Stimulated activated CD4-positive, alpha-beta T cell treated with anti-CD3 and anti-CD28 coated beads, Interleukin-4, amount 100 ng/mL, for 24 hours (primary cell): ENCODE measurements around the gene CRELD2.

Experiments
- DNase-seq: peaks from one replicate; pipeline ENCODE4 v3.0.0-alpha.2; 2020

CRELD2 gene

DNA sequence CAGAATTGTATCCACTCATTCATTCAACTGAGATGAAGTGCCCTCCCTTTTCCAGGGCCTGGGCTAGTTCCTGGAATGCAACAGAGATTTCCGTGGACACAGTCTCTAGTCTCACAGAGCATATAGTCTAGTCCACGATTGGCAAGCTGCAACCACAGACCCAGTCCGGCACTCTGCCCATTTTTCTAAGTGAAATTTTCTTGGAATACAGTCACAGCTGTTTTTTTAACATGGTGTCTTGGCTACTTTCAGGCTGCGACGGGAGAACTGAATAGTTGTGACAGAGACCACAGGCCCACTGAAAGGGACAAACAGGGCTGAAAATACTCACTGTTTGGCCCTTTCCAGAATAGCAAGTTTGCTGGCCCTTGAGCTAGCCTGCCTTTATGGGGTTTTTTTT, 29.4 kb upstream of the CRELD2 start:
- no peak for DNase-seq

DNA sequence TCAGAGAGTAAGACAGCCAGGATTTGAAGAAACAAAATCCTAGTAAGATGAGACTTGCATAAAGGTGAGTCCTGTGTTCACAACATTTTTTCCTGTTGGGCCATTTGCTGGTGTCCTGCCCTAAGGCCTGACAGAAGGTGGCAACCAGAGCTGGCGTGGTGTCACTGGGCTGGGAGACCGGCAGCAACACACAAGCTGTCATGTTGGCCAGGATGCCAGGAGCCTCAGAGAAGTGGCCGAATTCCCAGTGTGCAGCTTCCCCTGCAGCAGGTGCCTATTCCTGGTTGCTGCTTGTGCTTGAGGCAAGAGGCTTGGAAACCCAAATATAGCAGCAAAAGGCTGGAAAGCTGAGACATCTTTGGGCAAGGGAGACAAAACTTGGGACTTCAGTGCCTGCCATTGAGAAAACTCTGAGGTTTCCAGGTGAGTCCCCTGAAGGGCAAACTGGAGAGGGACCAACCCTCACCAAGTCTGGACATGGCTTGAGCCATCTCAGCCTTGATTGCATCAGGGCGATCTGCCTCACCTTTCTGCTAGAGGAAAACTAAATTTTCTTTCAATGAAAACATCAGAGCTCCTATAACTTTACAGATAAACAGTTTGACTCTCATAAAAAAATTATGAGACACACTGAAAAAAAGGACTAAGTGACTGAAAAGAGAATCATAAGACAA, 26.1 kb upstream of the CRELD2 start:
- DNase-seq, result no peak

DNA sequence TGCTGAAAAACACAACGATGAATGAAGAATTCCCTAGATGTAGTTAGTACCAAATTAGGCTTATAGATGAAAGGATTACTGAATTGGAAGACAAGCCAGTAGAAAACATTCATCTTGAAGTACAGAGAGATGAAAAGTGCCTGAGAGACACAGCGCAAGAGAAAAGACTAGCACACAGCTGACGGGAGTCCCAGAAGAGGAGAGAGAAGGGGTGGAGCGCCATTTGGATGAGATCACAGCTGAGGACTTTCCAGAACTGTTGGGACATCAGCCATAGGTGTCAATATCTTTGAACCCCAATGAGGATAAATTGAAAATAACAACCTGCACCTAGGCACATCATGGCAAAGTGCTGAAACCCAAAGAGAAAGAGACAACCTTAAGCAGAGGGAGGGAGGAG, 25.4 kb upstream of the CRELD2 start:
- no peak for DNase-seq

DNA sequence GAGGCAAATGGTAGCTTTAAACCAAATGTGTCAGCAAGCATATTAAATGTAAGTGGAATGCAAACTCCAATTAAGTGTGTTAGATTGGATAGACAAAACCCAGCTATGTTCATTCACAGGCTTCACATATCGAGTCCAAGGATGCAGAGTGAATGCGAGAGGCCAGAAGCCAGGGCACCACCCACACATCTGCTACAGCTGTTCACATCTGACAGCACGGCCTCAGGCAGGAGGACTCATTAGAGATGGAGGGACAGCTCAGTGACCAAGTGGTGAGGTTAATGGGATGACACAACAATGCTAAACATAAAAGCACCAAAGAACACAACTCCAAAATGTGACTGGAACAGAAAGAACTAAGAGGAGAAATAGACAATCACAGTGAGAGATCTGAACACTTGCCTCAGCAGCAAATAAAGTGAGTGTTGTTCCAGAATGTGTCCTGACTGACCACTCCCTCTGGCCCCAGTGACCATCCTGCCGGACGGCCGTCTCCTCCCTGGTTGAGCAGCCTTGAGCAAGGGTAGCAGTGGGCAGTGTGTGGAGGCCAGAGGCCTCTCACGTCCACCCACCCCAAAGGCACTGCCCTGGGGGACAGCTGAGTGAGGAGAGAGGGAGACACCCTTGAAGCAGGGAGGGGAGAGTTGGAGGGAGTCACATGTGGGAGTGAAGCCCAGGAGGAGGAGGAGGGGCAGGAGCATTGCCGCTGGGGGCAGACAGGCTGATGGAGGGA, 23.9 kb upstream of the CRELD2 start:
- no peak for DNase-seq

DNA sequence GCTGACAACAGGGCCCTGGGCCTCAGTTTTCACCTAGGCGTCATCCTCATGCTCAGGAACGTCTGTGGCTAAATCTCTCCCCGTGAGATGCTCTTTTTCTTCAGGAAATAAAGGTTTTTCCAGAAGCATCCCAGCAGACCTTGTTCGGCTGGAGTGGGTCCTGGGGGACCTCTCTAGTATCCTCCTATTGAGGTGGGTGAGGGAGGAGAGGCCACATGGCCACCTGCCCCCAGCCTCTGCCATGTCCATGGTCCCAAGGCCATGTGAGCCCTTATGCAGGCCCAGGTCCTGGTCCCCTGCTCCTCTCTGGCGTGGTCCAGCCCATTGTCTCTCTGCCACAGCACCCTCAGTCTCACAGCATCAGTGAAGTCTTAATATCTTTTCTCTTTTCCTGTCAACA, 22.2 kb upstream of the CRELD2 start:
- no peak for DNase-seq

DNA sequence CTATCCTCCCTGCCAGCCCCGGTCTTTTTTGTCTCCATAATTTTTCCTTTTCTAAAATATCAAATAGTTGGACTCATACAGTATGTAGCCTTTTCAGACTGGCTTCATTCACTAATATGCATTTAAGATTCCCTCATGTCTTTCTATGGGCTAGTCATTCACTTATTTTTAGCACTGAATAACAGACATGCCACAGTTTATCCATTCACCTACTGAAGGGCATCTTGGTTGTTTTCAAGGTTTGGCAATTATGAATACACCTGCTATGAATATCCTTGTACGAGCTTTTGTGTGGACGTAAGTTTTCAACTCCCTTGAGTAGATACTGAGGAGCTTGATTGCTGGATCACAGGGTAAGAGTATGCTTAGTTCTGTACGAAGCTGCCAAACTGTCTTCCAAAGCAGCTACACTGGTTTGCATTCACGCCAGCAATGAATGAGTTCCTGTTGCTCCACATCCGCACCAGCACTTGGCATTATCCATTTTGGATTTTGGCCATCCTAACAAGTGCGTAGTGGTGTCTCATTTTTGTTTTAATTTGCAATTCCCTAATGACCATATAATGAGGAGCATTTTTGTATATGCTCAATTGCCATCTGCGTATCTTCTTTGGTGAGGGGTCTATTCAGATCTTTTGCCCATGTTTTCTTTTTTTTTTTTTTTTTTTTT, 21.3 kb upstream of the CRELD2 start:
- DNase-seq, result no peak

DNA sequence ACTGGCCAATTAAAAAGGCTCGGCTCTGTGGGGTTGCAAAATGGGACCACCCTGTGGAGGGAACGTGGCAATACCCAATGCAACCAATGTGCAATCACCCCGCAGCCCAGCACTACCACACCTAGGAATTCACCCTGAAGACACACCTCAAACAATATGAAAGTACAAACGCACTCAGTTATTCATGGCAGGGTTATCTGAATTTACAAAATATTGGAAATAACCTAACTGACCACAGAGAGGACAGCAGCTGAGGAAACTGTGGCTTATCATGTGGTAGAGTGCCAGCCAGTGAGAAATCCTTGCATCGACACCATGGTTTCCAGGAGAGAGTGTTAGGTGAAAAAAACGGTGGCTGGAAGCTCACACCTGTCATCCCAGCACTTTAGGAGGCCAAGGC, 18.9 kb upstream of the CRELD2 start:
- DNase-seq, result no peak

DNA sequence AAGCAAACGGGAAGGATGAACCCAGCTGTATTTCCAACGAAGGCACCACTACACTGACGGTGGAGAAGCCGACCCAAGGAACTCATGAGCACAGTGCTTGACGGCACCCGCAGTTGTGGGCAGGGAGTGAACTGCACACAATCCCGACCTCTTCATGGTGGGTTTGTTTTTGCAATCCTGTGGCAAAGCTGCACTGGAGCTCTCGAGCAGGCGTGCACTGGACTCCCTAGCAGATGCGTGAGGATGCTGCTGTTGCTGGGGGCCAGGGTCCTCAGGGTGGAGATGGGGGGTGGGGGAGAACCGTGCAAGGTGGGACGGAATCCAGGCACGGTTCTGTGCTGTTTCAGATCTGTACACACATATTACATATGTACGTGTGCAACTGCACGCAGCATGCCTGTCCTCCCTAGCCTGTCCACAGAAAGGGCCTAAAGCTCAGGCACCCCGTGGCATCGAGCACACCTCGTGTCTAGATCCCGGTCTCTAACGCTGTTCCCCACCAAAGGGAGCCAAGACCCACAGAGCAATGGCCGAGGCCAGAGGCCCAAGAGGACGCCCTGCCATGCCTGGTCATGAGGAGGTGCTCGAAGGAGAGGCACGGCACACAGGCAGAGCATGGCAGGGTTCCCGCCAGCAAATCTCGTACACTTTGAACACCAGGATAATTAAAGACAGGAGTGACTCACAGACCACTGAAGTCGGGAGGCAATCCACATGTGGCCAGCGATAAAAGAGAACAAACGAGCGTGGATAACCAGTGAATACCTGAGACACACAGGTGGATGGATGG, 17.8 kb upstream of the CRELD2 start:
- no peak for DNase-seq

DNA sequence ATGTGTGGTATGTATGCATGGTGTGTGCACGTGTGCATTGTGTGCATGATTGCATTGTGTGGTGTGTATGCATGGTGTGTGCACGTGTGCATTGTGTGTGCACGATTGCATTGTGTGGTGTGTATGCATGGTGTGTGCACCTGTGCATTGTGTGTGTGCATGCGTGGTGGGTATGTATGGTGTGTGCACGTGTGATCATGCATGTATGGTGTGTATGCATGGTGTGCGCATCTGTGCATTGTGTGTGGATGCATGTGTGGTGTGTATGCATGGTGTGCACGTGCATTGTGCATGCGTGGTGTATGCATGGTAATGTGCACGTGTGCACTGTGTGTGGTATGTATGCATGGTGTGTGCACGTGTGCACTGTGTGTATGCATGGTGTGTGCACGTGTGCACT, 17.0 kb upstream of the CRELD2 start:
- DNase-seq, result no peak

DNA sequence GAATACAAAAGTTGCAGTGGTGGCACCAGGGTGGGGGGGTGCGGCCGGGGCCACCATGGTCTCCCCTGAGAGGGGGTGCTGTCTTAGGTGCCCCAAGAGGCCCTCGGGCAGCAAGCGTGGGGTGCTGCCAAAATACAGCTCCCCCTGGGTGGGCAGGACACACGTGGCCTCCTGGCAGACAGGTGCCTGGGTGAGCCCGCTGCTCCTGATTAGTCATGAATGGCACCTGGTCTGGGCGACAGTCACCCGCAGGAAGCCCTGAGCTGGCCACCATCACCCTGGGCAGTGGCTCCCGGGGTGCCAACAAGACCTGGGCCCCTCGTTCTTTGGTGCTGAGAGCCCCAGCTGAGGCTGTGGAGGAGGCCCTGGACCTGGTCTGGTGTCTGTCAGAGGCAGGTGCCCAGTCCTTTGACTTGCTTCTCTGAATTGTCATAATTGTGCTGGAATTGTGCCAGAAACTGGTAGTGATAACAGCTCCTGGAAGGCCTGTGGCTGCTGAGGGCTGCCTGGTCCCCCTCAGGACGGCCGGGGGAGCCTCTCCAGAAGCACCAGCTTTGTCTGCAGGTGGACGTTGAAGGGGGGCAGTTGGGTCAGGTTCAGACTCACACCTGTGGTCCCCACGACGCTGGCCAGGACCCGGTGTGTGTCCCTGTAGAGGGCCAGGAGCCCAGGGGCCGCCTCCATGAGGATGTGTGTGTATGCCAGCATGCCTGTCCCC, 15.0 kb upstream of the CRELD2 start:
- DNase-seq, result no peak

DNA sequence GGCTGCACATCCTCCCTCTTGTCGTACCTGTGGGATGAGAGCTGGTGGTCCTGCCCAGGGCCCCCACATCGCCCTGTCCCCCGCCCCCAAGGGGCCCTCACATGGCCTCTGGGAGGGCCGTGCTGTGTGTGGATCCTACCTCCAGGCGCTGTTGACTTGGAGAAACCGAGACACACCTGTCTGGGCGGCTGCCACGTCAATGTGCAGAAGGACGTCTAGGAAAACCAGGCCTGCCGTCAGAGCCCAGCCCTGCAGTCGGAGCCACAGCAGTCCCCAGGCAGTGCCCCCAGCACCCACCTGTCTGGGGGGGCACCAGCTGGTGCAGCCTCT, 14.4 kb upstream of the CRELD2 start:
- DNase-seq, result no peak

DNA sequence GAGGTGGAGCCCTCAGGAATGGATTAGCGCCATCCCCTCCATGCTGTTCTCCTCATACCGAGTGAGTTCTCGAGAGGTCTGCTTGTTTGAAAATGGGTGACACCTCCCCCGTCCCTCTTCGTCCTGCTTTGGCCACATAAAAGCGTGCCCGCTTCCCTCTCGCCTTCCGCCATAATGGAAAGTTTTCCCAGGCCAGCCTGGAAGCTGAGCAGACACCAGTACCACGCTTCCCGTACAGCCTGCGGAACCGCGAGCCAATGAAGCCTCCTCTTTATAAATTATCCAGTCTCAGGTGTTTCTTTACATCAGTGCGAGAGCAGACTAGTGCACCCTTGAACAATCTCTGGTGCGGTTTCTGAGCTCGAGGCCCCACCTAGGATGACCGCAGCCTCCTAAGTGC, 13.0 kb upstream of the CRELD2 start:
- no peak for DNase-seq

DNA sequence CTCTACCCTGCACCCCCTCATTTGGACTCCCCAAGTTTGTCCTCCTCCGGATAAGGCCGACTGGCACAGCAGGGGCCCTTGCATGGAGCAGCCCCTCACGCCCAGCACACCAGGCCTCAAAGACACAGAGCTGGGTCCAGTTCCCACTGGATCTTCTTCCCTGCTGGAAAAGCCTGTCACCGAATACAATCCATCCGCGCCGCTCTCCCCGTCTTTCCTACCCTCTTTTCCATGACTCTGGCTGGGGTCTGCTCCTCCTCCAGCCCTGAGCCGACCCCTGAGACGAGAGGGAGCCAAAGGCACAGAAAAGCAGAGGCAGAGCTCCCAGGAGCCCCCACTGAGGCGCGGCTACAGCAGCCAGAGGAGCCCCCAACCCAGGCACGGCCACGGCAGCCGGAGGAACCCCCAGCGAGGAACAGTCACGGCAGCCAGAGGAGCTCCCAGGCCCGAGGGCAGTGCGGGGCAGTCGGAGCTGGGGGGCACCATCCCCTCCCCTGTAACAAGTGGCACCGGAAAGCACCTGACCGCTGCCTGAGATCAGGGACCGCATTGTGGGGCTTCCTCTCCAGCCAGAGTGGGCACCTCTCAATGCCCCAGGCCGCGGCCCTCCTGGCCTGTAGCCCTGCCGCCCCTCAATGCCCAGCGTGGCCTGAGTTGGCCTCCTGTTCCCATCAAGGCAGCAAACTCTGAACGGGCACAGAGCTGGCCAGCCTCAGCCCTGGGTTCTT, 12.2 kb upstream of the CRELD2 start:
- no peak for DNase-seq

DNA sequence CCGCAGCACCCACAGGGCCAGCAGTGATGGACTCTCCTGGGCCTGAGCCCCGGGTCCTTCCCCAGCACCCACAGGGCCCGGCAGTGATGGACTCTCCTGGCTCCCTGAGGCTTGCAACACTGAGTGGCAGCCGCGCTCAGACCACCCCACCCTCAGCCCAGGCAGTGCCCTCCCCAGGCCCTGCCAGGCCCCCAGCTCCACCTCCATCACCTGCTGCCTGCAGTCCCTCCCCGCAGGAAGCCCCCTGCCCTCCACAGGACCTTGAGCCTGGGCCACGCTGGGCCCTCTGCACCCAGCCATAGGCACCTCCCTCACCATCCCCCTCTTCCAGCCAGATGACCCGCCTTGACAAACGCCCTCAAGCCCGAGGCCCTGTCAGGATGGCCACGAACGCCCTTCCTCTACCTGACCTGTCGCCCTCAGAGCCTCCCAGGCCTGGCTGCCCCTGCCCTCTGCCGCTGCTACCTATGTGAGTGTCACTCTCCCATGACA, 11.6 kb upstream of the CRELD2 start:
- DNase-seq, result no peak

DNA sequence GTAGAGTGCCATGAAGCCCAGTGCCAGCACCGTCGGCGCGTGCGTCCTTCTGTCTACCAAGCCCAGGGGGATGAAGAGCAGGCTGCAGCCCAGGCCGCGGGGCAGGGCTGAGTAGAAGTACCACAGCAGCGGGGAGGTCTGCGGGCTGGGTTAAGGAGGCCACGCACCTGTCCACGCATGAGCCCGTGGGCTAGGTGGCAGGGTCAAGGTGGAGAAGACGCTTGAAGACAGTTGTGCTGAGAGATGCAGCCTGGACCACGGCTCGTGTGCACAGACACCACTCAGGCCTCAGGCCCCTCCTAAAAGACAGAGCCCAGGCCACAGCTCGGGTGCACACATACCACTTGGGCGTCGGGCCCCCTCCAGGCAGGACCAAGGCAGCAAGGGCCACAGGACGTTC, 10.6 kb upstream of the CRELD2 start:
- no peak for DNase-seq

DNA sequence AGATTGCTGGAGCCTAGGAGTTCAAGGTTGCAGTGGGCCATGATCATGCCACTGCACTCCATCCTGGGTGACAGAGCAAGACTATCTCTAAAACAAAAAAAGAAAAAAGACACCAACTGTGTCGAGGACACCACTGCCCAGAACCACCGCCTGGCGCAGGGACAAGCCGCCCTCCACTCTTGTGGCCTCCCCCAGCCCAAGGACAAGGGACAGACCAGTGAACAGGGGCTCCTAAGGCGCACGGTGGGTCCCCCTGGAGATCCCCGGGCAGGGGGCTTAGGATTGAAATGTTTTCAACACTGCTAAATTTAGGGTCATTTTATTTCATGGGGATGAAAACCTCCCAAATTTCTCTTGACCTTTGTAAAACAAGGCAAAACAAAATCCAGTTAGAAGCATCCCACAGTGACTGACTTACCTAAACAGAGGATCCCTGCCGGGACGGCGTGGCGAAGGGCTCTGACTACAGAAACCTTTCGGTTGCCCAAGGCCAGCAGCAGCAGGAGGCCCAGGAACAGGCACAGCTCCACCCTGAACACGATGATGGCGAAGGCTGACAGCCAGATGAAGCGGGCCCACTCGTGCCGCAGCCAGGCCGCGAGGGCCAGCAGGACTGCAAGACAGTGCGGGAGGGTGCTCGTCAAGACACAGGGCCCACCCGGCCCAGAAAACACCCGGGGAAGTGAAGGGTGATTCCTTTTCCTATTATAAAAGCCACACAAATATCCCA, 8.8 kb upstream of the CRELD2 start:
- no peak for DNase-seq

DNA sequence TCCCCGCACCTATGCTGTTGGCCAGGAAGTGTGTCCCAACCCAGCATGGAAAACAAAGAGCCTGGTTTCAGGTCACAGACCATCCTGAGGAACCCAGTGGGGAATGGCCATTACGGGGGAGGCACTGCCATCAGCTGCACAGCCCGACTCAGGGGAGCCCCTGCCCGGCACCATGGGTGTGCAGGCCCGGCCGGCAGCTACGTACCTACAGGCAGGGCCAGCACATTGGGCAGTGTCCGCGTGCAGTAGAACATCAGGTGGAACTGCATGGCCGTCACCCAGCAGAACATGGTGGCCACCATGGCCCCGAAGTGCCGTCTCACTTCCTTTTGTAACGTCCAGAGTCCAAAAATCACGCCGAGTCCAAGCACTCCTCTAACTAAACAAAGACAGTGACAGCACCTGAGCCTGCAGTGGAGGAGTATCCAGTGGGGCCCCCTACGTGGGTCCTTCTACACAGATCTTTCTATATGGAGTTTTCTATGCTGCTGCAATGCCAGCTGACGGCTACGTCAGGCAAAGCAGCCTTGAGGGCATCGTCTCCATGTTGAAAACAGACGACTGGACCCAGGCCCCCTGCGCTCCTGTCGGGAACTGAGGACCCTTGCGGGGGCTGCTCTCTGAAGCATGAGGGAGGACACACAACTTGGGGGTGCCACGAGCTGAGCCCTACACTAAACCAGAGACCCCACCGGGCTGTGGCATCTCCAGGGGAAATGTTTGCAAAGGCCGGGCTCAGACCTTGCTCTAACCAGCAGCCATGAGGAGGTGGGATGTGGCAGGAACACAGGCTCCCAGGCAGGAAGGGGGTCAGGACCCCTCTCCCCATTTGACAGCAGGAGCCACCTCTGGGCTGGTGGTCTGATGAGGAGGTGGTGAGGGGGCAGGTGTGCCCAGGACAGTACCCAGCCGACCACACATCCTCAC, 7.9 kb upstream of the CRELD2 start:
- no peak for DNase-seq

DNA sequence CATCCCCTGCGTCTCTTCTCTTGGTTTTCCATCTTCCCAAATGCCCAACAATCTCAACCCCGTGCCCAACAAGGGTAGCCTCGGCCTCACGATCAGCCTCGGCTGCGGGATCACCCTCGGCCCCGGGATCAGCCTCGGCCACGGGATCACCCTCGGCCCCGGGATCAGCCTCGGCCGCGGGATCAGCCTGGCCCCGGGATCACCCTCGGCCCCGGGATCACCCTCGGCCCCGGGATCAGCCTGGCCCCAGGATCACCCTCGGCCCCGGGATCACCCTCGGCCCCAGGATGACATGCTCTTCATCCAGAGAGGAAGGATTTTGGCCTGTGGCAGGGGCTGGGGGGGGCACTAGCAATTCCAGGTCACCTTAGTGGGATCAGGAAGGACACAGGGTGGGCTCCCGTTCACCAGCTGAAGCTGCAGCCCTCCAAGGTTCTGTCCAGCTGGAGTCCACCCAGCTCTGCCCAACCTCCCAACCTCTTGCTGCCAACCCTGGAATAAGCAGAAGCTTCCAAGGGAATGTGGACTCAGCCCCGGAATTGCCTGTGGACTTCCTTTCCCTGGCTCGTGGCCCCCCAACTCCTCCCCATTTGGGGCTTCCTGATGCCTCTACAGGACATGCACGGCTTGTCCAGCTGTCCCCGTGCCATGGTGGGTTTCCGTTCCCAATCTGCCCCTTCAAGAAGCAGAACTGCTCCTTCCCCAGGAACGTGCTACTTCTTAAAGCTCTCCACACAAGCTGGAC, 6.4 kb upstream of the CRELD2 start:
- no peak for DNase-seq

DNA sequence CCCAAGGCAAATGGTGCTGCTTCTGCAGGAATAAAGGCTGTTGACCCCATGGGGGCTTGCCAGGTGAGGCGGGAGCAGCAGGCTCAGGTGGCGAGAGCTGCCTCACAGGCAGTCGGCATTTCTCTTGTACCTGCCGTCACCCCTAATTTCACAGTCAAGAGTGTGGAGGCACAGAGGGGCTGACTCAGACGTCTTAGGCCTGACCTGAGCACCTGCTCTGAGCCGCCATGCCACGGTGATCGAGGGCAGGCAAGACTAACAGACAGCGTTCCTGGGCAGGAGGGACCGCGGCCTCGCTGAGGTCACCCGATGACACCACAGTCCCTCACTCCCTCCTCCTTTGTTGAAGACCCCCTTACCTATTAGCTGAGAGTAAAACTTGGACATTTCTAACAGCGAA, 5.4 kb upstream of the CRELD2 start:
- no peak for DNase-seq

DNA sequence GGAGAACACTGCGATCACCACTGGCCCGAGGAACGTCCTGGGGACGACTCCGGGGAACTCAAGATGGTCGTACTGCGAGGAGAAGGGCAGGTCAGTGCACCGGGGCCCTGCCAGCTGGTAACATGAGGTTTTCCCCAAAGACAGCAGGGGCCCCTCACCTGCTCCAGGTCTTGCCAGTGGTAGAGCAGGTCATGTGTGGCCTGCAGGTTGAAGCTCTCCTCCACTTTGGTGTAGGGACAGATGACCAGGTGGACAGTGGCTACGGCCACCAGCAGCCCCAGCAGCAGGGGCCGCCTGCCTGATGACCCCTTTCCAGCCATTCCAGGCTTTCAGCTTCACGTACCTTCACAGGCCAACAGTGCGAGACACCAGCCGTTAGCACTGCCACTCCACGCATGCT, 5.0 kb upstream of the CRELD2 start:
- DNase-seq, result no peak
